GM19467 (cell line): ENCODE measurements around the gene SCYGR1.
"Not testable (repeated sequence)": the region's sequence is repeated elsewhere in the genome, so short reads cannot be mapped to it uniquely, and the experiment has no call there.

Experiments used
- ATAC-seq: cut with Tn5 transposase; IDR thresholded peaks from one replicate; pipeline ENCODE4 v1.9.1; 2021; ENCODE audit warnings: mild to moderate bottlenecking, moderate library complexity; ENCODE audit not compliant: unreplicated experiment

SCYGR1 gene

DNA sequence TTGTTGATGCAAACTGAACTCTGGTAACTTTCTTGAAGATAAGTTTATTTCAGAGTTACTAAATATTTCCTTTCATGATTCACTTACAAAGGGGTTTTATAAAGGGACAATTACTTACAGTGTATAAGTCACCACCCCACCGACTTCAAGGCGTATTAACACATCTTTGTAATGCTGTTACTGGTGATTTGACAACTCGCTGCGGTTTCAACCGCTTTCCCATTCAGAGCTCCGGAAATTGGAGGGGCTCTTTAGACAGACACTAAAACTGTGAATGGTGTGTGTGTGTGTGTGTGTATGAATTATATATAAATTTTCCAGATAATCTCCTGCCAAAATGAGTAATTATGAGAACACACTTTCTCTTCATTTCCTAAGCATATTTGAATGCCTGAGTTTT lies 13.6 kb downstream of the SCYGR1 start:
- no peak for ATAC-seq

GRCh38 chr2:227373389-227373788 lies 14.4 kb downstream of the SCYGR1 start:
- no peak for ATAC-seq

DNA sequence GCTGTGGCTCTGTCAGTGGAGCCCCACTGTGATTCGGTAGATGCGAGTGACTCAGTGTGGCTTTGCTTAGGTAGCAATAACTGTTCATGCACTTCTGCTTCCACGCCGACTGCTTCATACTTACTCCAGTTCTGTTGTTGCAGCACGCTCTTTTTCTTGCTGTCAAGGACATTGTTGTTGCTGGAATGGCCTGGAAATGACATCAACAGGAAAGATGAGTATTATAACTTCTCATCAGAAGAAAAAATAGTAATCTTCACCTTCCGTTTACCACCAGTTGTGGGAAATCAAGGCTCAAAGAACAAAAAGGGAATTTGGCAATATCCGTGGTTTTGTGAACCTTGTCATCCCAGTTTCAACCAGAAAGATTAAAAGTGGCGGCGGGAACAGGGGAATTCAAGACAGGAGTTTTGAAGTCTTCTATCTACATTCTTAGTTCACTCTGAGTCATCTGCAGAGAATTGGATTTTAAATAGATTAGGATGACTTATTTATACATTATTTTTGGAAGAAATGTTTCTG lies 16.9 kb downstream of the SCYGR1 start:
- no peak for ATAC-seq

- no peak for ATAC-seq
These were observed 17.7 kb downstream of the SCYGR1 start for GRCh38 chr2:227370092-227370491.

GRCh38 chr2:227368574-227368973 lies 19.2 kb downstream of the SCYGR1 start:
- no peak for ATAC-seq

DNA sequence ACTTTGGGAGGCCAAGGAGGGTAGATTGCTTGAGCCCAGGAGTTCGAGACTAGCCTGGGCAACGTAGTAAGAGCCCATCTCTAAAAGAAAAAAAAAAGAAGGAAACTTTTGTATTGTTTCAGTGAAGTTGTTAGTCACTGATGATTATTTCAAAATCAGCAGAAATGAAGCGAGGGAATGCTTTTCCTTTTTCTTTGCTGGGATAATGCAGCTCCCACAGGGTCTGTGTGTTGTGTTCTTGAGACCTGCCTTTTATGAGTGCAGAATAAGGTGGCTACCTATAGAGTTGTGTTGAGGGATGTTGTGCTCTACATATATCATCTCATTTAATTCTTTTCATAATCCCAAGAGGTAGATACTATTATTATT lies 20.3 kb downstream of the SCYGR1 start:
- no peak for ATAC-seq

DNA sequence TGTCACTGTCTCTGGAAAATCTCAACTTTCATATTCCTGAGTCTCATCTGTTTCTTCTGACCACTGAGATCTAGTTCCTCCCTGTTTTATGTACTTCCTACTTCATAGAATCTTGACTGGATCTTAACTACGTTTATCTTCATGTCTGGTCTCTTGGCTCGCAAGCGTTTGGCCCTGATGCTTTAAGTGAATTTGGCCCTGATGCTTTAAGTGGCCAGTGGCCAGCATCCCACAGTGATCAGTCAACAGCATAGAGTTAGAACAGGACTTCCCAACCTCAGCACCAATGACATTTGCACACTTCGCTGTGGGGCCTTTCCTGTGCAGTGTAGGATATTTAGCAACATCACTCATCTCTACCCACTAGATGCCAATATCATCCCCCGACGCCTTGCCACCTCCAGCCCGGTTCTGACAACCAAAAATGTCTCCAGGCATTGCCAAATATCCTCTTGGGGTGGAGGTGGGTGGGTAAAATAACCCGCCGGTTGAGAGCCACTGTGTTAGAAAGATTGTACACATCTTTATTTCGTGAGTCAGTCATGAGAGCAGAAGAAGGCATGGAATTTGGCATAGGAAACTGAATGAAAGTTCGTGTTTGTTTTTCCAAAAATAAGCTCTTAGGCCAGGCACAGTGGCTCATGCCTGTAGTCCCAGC lies 20.9 kb downstream of the SCYGR1 start:
- ATAC-seq: no peak

DNA sequence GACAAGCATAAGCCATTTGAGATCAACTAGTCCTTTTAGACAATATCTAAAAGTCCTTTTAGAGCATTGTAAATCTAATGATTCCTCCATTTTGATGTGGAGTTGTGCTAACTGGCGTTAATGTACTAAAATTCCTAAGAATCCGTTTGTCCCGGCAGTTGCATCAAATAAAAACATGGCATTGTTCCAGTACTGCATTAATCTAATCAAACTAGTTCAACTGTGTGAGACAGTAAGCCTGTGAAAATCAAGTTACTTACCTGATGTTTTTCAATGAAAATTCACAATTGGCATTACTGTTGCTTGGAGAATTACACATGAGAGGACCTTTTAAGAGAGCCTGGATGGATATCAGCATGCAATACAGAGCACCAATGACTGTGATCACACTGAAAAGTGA lies 21.9 kb downstream of the SCYGR1 start:
- ATAC-seq: no peak

DNA sequence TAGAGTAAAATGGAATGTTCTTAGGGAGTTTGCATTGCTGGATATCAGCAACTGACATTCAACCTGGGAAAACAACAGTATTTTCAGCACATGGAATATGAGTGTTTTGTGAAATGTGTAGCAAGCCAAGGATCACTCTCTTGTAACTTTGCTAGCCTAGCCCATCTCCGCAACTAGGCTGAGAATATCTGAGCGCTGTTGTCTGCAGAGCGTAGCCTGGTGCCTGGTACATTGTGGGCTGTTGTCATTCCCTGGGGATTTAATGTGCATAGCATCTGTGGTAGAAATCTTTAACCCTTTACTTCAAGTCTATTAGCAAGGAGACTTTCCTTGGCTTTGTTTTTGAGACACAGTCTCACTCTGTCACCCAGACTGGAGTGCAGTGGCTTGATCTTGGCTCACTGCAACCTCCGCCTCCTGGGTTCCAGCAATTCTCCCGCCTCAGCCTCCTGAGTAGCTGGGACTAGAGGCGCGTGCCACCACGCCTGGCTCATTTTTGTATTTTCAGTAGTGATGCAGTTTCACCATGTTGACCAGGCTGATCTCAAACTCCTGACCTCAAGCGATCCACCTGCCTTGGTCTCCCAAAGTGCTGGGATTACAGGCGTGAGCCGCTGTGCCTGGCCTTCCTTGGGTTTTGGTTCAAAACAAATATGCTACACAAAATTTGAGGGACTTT lies 23.0 kb downstream of the SCYGR1 start:
- not testable (repeated sequence) for ATAC-seq

DNA sequence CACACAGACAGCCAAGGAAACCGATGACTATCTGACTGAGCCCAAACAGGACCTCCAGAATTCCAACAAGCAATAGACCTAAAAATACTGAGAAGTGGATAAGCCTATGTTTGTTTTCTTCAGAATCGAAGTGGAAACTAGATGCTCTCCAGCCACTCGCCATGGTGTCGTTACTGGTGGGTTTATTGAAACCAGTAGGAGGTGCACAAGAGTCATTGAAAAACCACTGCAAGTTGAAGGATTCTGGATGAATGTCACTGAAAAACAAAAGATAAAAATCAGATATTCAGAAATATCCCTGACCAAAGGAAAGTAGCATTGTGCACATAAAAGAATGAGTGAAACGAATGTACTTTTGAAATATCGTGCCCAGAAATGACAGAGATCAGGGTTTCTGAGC lies 24.0 kb downstream of the SCYGR1 start:
- no peak for ATAC-seq

DNA sequence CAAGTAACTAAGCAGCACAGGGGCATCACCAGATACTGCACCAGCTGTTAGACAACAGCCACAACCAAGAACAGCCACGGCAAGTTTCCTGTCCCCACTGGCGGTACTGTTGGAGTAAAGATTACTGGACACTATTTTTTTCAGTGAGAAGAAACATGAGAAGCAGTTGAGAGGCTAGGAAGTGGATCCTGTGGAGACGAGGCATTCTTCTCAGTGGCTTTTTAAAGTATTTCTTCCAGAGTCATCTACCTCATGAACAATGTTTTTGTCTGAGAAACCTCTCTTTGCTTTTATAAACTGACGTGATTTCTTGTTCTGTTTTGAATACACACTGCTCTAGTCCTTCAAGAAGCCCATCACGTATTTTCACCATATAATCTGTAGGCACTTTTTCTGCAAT lies 27.4 kb downstream of the SCYGR1 start:
- no peak for ATAC-seq

GRCh38 chr2:227351639-227352038 lies 36.1 kb downstream of the SCYGR1 start:
- no peak for ATAC-seq

DNA sequence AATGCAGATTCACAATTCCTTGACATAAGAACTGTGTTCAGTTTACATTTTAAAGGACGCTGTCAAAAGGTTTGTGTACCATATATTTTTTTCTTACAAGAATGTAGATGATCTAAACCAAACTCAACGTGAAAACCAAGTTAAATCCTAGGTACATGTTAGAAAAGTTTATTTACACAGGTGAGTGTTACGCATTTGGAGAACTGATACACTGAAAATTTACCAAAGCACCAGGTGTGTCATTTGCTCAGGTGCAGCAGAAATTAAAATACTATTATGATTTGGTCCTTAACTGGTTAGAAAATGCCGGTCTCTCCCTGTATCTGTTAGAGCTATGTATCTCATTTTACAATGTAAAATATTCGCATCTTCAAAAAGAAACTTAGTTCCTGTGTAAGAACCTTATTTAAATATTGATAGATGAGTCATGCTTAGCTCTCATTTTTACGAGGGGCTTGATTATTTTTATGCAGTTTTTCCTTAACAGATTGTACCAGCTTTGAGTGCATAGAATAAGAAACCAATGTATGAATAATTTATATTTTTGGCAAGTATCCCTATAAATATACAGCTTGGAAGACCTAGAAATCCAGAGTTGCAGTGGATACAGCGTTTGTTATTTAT lies 37.6 kb downstream of the SCYGR1 start:
- no peak for ATAC-seq

- no peak for ATAC-seq
These were observed 39.4 kb downstream of the SCYGR1 start for GRCh38 chr2:227348324-227348723.

DNA sequence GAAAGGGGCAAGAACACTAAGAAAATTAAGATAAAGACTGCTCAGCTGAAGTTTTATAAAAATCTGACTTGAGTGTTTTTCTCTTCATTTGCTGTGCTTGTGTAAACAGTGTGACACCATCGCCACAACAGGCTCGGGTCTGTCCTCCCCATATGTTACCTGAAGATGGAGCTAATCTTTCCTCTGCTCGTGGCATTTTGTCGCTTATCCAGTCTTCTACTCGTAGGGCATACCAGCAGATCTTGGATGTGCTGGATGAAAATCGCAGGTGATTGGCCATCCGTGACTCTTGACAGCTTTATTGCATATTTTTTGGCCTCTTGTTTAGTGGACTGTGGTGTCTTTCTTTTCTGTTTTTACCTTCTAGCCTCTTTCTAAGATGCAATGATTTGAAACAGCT lies 40.6 kb downstream of the SCYGR1 start:
- no peak for ATAC-seq

DNA sequence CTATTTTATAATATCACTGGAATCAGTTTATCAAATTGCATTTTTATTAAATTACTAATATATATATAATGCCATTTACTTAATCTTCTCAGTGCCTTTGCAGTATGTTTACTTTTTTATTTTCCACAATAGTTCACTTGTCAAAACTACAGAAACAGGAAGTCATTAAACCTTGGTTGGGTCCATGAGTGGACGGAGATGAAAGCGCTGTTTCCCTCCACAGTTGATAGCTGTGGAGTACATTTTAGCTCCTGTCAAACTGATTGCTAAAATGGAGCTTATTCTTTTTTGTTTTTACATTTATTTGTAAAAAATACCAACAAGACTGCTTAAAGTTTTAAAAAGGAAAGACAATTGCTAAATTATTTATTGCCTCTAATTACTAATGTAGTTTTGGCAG lies 43.5 kb downstream of the SCYGR1 start:
- no peak for ATAC-seq

- ATAC-seq: no peak
These were observed 46.2 kb downstream of the SCYGR1 start for GRCh38 chr2:227341553-227341952.

DNA sequence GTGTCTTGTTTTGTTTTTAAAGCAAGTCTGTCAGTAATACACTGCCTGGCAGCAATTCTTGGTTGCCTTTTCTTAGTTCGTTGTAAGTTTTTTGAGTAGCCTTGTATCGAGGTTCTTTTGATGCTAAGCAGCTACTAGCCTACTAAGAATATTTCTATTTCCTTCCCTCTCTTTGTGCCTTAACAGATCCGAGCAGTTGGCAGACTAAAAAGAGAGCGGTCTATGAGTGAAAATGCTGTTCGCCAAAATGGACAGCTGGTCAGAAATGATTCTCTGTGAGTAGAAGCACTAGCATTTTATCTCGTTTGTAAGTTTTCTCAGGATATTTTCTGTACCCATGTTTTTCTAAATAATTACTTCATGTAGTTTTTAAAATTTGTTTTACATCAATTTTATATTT lies 47.6 kb downstream of the SCYGR1 start:
- ATAC-seq: no peak

GRCh38 chr2:227339098-227339599 lies 48.6 kb downstream of the SCYGR1 start:
- no peak for ATAC-seq
